Upper lobe of left lung (tissue), 4 donors: ENCODE measurements around the gene PLA2G4D.

ENCODE experiments used
- EP300 ChIP-seq, 4 donors: sonication (generic); formaldehyde crosslinking; IDR thresholded peaks; one replicate each; pipeline ENCODE4 v1.5.1; 2017; ENCODE audit warnings: antibody characterized with exemption in 4 of 4, control low read depth in 2 of 4
- POLR2A ChIP-seq, 4 donors: fragments of 450-650 bp; IDR thresholded peaks; one replicate each; pipeline ENCODE4 v1.5.1; 2016 to 2017; ENCODE audit warnings: antibody characterized with exemption in 4 of 4, mild to moderate bottlenecking in 2 of 4
- POLR2AphosphoS5 ChIP-seq, 2 donors: sonication (generic); formaldehyde crosslinking; IDR thresholded peaks; one replicate each; pipeline ENCODE4 v1.5.1; 2017; ENCODE audit warnings: antibody characterized with exemption in 2 of 2
- TF ChIP-seq, protein P1 (sequence below), 6 experiments: fragments of 450-650 bp in 4 of 6; fragments of 200-600 bp in 2 of 6; sonication (generic) in 2 of 6; IDR thresholded peaks; one replicate each; pipeline ENCODE4 v1.5.1; 2016 to 2019; ENCODE audit warnings: antibody characterized with exemption in 6 of 6

DNA sequence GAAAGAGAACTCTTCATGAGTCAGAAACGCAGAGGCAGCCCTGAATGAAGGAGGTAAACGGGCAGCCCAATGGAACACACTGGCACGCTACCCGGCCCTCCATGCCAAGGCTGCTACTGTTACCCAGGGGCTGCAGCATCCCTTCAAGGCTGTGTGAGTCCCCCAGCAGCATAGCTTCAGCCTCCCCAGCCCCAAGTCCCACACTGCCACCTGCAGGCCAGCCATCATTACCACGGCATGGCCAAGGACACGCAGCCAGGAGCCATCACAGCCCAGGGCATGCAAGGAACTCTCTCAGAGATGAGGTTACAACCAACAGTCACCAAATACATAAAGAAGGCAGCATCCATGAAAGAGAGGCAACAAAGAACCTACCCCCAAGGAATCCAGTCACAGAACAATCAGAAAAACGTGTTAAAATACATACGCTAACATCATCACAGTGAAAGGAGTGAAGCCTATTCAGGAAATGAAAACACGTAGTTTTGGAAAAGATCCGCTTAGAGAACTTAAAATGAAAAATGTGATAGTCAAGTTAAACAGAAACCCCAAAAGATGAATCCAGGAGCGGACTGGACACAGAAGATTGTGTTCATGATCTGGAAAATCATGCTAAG is 39.6 kb upstream of the PLA2G4D start:
- TF ChIP-seq POLR2A (IDR thresholded peaks at IDR 0.05) (no peak), EP300 (IDR thresholded peaks at IDR 0.05) (no peak), POLR2AphosphoS5 (IDR thresholded peaks at IDR 0.05) (no peak)
- TF ChIP-seq, protein P1, sequence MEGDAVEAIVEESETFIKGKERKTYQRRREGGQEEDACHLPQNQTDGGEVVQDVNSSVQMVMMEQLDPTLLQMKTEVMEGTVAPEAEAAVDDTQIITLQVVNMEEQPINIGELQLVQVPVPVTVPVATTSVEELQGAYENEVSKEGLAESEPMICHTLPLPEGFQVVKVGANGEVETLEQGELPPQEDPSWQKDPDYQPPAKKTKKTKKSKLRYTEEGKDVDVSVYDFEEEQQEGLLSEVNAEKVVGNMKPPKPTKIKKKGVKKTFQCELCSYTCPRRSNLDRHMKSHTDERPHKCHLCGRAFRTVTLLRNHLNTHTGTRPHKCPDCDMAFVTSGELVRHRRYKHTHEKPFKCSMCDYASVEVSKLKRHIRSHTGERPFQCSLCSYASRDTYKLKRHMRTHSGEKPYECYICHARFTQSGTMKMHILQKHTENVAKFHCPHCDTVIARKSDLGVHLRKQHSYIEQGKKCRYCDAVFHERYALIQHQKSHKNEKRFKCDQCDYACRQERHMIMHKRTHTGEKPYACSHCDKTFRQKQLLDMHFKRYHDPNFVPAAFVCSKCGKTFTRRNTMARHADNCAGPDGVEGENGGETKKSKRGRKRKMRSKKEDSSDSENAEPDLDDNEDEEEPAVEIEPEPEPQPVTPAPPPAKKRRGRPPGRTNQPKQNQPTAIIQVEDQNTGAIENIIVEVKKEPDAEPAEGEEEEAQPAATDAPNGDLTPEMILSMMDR (IDR thresholded peaks at IDR 0.05): peak; percentile 46 to 67 (median 60)
